ENCODE results near the gene HOXA7. TPM values are rescaled to one million over a fixed set of nuclear protein-coding genes. Genes with fewer than 3 reads are reported as not detected.

The HOXA7 gene
- total RNA-seq, 3 donors from 2014 or later = 17.1 to 29.8 (median 27.9) TPM

DNA sequence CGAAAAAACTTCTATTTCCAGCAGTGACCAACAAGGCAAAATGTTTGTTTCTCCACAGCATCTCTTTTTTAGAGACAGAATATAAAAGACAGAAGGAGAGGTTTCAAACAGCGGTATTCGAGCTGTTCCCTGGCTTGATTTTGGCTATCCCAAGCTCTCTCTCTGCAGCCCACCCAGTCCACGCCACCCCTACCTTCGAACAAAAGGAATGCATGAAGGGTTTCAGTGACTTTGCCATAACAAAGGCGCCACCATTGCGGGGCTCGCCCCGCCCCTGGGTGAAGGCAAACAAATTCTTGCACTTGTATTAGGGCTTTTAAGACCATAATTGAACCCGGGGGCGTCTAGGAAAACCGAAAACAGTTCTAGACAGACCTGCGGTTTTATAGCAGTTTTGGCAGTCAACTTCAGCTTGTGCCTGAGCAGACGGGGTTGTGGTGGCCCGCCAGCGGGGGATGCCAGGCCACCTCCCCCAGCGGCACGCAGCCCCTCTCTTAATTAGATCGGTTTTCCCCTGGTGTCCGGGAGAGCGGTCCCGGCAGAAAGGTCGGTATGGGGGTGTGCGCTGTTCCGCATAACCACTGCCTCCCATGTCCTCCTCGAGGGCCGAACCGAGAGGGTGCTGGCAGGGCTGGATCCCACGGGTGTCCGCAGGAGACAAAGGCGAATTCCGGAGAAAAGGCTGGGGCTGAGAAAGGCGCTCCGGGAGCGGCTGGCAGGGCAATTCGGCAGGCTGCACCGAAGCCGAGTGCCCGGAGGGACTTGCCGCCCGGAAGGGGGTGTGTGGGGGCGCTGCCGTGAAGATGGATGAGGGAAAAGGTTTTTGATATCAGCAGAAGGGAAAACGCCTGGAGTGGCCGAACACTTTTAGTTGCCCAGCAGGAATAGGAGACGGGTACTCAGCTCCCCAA, 31.3 kb upstream of the HOXA7 start:
- Histone ChIP-seq H3K36me3 (ENCODE audit: low read depth) (no peaks in the 10 kb centered on the region), H3K4me3 (peak overlapping the region; percentile 13), H3K4me1 (ENCODE audit: low read depth) (peaks cover 49% of the 10 kb centered on the region), H3K9me3 (no peaks in the 10 kb centered on the region)
- intact Hi-C loops (cut with DNase I, micrococcal nuclease) = no loop called here
- ATAC-seq (no peak), DNase-seq (peak in 2 of 3 donors; percentile 50 to 59)
- TF ChIP-seq, protein P1, sequence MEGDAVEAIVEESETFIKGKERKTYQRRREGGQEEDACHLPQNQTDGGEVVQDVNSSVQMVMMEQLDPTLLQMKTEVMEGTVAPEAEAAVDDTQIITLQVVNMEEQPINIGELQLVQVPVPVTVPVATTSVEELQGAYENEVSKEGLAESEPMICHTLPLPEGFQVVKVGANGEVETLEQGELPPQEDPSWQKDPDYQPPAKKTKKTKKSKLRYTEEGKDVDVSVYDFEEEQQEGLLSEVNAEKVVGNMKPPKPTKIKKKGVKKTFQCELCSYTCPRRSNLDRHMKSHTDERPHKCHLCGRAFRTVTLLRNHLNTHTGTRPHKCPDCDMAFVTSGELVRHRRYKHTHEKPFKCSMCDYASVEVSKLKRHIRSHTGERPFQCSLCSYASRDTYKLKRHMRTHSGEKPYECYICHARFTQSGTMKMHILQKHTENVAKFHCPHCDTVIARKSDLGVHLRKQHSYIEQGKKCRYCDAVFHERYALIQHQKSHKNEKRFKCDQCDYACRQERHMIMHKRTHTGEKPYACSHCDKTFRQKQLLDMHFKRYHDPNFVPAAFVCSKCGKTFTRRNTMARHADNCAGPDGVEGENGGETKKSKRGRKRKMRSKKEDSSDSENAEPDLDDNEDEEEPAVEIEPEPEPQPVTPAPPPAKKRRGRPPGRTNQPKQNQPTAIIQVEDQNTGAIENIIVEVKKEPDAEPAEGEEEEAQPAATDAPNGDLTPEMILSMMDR (IDR thresholded peaks at IDR 0.05) = no peak

DNA sequence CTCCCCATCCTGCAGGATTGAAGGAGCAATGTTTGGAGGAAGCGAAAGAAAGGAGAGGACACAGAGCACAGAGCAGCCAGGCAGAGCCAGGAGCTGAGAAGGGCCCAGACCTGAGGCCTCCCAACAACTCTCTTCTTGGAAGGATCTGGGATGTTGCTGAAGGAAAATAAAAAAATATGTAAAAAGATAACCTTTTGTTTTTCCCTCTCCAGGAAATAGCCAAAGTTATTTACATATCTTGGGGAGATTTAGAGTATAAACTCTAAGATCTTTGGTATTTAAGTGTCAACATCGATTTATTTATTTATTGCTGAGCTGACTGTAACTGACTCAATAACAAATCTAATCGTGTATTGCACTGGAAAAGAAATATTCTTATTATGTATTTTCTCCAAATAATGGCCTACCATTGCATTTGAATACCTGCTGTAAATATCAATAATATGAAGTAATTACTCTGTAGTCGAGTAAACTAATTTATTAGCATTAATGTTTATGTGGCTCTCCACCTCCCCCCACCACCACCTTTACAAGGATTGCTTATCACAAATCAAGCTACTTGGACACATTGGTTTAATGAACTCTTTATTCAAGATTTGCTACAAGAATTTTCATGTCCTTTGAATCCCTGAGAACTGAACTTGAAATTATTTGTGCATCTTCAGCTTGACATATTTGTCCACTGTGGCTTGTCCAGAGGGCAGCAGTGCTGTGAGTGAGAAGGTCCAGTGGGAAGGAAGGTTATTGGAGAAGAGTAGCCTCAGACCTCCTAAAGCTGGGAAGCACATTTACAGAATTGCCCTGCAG, 30.4 kb upstream of the HOXA7 start:
- Histone ChIP-seq H3K4me1 (ENCODE audit: low read depth) (peaks cover 55% of the 10 kb centered on the region), H3K36me3 (ENCODE audit: low read depth) (no peaks in the 10 kb centered on the region), H3K4me3 (no peak overlapping the region), H3K9me3 (no peaks in the 10 kb centered on the region)
- intact Hi-C loops (cut with DNase I, micrococcal nuclease) = no loop called here
- no peak for ATAC-seq
- peak in 2 of 3 donors; percentile 33 for DNase-seq
- TF ChIP-seq, protein P1 (IDR thresholded peaks at IDR 0.05) = no peak

DNA sequence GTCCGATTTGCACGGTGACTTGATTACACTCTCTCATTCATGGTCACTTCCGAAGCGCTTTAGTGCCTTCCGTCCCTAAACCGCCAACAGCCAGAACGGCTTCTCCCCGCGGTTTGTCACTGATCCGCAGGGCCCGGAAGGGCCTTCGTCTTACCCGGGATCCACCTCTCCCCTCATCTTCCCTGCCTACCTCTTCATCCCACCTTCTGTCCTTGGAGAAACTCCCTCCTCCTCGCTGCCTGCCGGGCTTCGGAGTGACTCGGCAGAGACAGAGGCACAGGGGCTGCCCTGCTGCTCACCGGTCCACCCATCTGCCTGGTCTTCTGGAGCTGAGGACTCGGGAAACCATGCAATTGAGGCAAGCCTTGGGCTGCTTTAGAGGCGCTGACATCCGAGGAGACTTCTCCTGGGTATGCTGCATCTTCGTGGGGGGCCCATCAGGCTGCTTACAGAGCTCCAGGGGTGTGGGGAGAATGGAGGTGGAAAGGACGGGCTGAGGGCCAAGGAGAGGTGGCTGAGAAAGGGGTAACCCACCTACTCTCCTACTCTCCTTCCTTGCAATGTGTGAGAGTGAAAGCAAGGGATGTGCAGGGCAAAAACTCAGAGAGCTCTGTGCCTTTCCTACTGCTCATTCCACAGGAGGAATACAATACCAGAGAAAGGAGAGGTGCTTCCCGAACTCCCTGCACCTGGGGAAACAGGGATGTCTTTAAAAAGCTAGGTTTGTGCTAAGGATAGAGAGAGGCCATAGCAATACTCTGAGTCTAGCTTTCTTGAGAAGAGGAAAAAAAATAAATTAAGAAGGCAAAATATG, 29.6 kb upstream of the HOXA7 start:
- intact Hi-C loops (cut with DNase I, micrococcal nuclease) = no loop called here
- DNase-seq (peak in 2 of 3 donors; percentile 54 to 56), ATAC-seq (peak; percentile 0)
- H3K9me3 ChIP-seq = no peaks in the 10 kb centered on the region
- H3K36me3 ChIP-seq (ENCODE audit: low read depth) = no peaks in the 10 kb centered on the region
- H3K4me3 ChIP-seq = peak overlapping the region; percentile 26
- H3K4me1 ChIP-seq (ENCODE audit: low read depth) = peaks cover 49% of the 10 kb centered on the region
- TF ChIP-seq, protein P1 (IDR thresholded peaks at IDR 0.05) = no peak

DNA sequence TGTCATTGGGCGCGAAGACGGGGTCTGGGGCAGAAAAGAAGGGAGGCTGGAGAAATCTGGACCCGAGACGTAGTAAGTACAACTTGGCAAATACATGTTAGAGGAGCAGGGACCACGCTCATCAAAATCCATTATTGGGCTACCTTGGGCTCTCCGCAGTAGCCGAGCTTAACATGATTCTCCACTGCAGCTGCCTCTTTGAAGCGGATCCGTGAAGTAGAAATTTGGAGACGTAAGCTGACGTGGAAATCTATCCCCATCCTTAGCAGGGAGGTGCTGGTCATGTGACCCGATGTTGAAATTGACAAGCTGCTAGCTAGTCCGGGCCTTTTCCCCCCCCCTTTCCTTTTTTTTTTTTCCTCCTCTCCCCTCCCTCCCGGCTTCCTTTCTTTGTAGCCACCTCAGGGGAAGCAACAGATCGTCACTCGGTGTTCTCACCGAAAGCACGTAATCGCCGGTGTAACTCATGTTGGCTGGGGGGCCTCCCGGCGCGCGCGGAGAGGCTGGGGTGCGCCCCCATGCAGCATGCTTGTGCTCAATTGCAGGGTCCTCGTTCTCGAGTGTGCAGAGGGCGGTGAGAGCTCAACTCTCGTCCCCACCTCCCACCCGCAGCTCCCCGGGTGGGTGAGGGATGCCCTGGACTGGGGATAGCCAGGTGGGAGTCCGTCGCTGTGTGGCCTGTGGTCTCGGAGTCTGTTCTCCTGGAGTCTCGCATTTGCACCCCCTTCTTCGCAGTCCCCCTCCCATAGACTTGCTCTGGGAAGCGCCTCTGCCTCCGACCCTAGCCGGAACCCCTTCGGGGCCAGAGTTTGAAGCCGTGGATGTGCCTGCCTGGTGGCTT, 28.8 kb upstream of the HOXA7 start, which contains the start of gene HOXA11:
HOXA11 (minus strand) TSS at position 220 of the 841 bp plus-strand sequence; CDS start at position 132, 88 bp downstream.
- TF ChIP-seq, protein P1 (IDR thresholded peaks at IDR 0.05) = no peak
- peak within 1 kb of the TSS; percentile 50 for H3K4me3 ChIP-seq
- H3K9me3 ChIP-seq = no peaks in the 10 kb centered on the region
- DNase-seq (peak; percentile 69 to 89 (median 78)), ATAC-seq (peak; percentile 63)
- H3K36me3 ChIP-seq (ENCODE audit: low read depth) = no peaks in the 10 kb centered on the region
- intact Hi-C loops (cut with DNase I, micrococcal nuclease) = no loop called here
- H3K4me1 ChIP-seq (ENCODE audit: low read depth) = peaks cover 45% of the 10 kb centered on the region
